ENCODE results near the gene CATSPERZ. TPM values are rescaled to one million over a fixed set of nuclear protein-coding genes. Genes with fewer than 3 reads are reported as not detected.
A peak's percentile ranks its signal among the peaks of the same experiment; 100 is the strongest.

Gene CATSPERZ
- total RNA-seq, 2 donors from 2014 or later: not detected

- Histone ChIP-seq H3K27me3 (ENCODE audit: control insufficient read depth, insufficient read depth, low read length, poor library complexity, severe bottlenecking) (no peaks in the 10 kb centered on the region), H3K4me3 (ENCODE audit: low read length) (no peak overlapping the region), H3K36me3 (ENCODE audit: control insufficient read depth, insufficient read depth, low read length) (no peaks in the 10 kb centered on the region), H3K9ac (ENCODE audit: extremely low read depth, low read length, poor library complexity, severe bottlenecking) (no peak overlapping the region), H3K9me3 (ENCODE audit: control insufficient read depth, low read length) (no peaks in the 10 kb centered on the region), H3K27ac (ENCODE audit: low read depth, low read length) (no peak overlapping the region), H3K4me1 (ENCODE audit: control insufficient read depth, insufficient read depth, low read length) (no peaks in the 10 kb centered on the region)
- peak; percentile 70 for TF ChIP-seq CTCF (conservative IDR thresholded peaks at IDR 0.05)
- Mint-ChIP-seq H3K36me3 (ENCODE audit: low read depth) (peaks cover 3% of the 10 kb centered on the region), H3K4me1 (peaks cover 7% of the 10 kb centered on the region), H3K27me3 (ENCODE audit: insufficient read depth) (peaks cover 12% of the 10 kb centered on the region), H3K4me3 (no peak overlapping the region), H3K27ac (no peak overlapping the region), H3K9me3 (no peaks in the 10 kb centered on the region)
- peak; percentile 85 for DNase-seq
- 83 to 88% methylated on average over 7 to 18 of the region's 18 CpGs for WGBS, 2 experiments (ENCODE audit: insufficient coverage in 1 of 2, insufficient read length in 1 of 2)
Observed at GRCh38 chr11:64343767-64344559, 43.8 kb downstream of the CATSPERZ start.

GRCh38 chr11:64344787-64345186 is 44.6 kb downstream of the CATSPERZ start:
- no peaks in the 10 kb centered on the region for H3K4me1 ChIP-seq (ENCODE audit: control insufficient read depth, insufficient read depth, low read length)
- Mint-ChIP-seq H3K4me1 (peaks cover 7% of the 10 kb centered on the region), H3K4me3 (no peak overlapping the region), H3K36me3 (ENCODE audit: low read depth) (peaks cover 3% of the 10 kb centered on the region), H3K9me3 (no peaks in the 10 kb centered on the region), H3K27ac (no peak overlapping the region), H3K27me3 (ENCODE audit: insufficient read depth) (peaks cover 3% of the 10 kb centered on the region)
- no peak for DNase-seq
- WGBS, 2 experiments (ENCODE audit: insufficient coverage in 1 of 2, insufficient read length in 1 of 2): 94 to 97% methylated on average over 18 to 28 of the region's 28 CpGs
- no peak overlapping the region for H3K9ac ChIP-seq (ENCODE audit: extremely low read depth, low read length, poor library complexity, severe bottlenecking)
- H3K36me3 ChIP-seq (ENCODE audit: control insufficient read depth, insufficient read depth, low read length): no peaks in the 10 kb centered on the region
- no peak overlapping the region for H3K4me3 ChIP-seq (ENCODE audit: low read length)
- no peaks in the 10 kb centered on the region for H3K27me3 ChIP-seq (ENCODE audit: control insufficient read depth, insufficient read depth, low read length, poor library complexity, severe bottlenecking)
- no peak overlapping the region for H3K27ac ChIP-seq (ENCODE audit: low read depth, low read length)
- no peak for TF ChIP-seq CTCF (conservative IDR thresholded peaks at IDR 0.05)
- no peaks in the 10 kb centered on the region for H3K9me3 ChIP-seq (ENCODE audit: control insufficient read depth, low read length)

GRCh38 chr11:64347193-64347867 is 47.2 kb downstream of the CATSPERZ start:
- no peaks in the 10 kb centered on the region for H3K9me3 Mint-ChIP-seq
- no peak for TF ChIP-seq CTCF (conservative IDR thresholded peaks at IDR 0.05)
- H3K9ac ChIP-seq (ENCODE audit: extremely low read depth, low read length, poor library complexity, severe bottlenecking): no peak overlapping the region
- H3K27ac ChIP-seq (ENCODE audit: low read depth, low read length): no peak overlapping the region
- H3K27me3 Mint-ChIP-seq (ENCODE audit: insufficient read depth): no peaks in the 10 kb centered on the region
- H3K4me3 ChIP-seq (ENCODE audit: low read length): no peak overlapping the region
- H3K27me3 ChIP-seq (ENCODE audit: control insufficient read depth, insufficient read depth, low read length, poor library complexity, severe bottlenecking): no peaks in the 10 kb centered on the region
- WGBS, 2 experiments (ENCODE audit: insufficient coverage in 1 of 2, insufficient read length in 1 of 2): 75 to 80% methylated on average over 9 to 12 of the region's 12 CpGs
- H3K36me3 ChIP-seq (ENCODE audit: control insufficient read depth, insufficient read depth, low read length): no peaks in the 10 kb centered on the region
- H3K4me1 Mint-ChIP-seq: no peaks in the 10 kb centered on the region
- H3K4me1 ChIP-seq (ENCODE audit: control insufficient read depth, insufficient read depth, low read length): no peaks in the 10 kb centered on the region
- no peak overlapping the region for H3K4me3 Mint-ChIP-seq
- H3K9me3 ChIP-seq (ENCODE audit: control insufficient read depth, low read length): no peaks in the 10 kb centered on the region
- peaks cover 3% of the 10 kb centered on the region for H3K36me3 Mint-ChIP-seq (ENCODE audit: low read depth)
- DNase-seq: no peak
- no peak overlapping the region for H3K27ac Mint-ChIP-seq

Data from endodermal cell (in vitro differentiated cells).